Kidney (tissue), 14 donors: Measurements from ENCODE around the gene CUX1. TPM values are rescaled to one million over a fixed set of nuclear protein-coding genes. Genes with fewer than 3 reads are reported as not detected.
A peak's percentile ranks its signal among the peaks of the same experiment; 100 is the strongest.
"Not testable (repeated sequence)": the region's sequence is repeated elsewhere in the genome, so short reads cannot be mapped to it uniquely, and the experiment has no call there.

Experiments
- DNase-seq, 5 donors: peaks; one replicate each; pipeline ENCODE4 v3.0.0-alpha.2; 2013 to 2020
- FAIRE-seq: peaks from 2 replicates; lab custom pipeline; 2012; peaks lifted over from hg19 to GRCh38; lab: Jason Lieb, UNC
- H3K27ac ChIP-seq, 2 donors: one replicate each; pipeline ENCODE4 v1.7.0; 2013; ENCODE audit warnings: low read depth in 2 of 2, low read length in 2 of 2, inconsistent platforms in 1 of 2
- H3K27me3 ChIP-seq: one replicate; pipeline ENCODE4 v1.7.1; 2013; ENCODE audit warnings: low read length, inconsistent platforms; ENCODE audit not compliant: control insufficient read depth, insufficient read depth
- H3K36me3 ChIP-seq, 3 donors: one replicate each; pipeline versions ENCODE4 v1.7.0 to v1.7.1; 2013; ENCODE audit warnings: low read length in 3 of 3, control low read depth in 1 of 3, inconsistent platforms in 1 of 3; ENCODE audit not compliant: insufficient read depth in 3 of 3, control insufficient read depth in 2 of 3
- H3K4me1 ChIP-seq, 3 donors: one replicate each; pipeline versions ENCODE4 v1.7.0 to v1.7.1; 2013; ENCODE audit warnings: low read length in 3 of 3, inconsistent platforms in 1 of 3, low read depth in 1 of 3; ENCODE audit not compliant: control insufficient read depth in 2 of 3, insufficient read depth in 2 of 3
- H3K4me3 ChIP-seq, 3 donors: one replicate each; pipeline versions ENCODE4 v1.7.0 to v1.8.1; 2013; ENCODE audit warnings: low read length in 3 of 3, control low read depth in 1 of 3, inconsistent platforms in 1 of 3
- H3K9ac ChIP-seq, 3 donors: one replicate each; pipeline versions ENCODE4 v1.7.0 to v1.7.1; 2013; ENCODE audit warnings: low read length in 3 of 3, control low read depth in 1 of 3, inconsistent platforms in 1 of 3
- H3K9me3 ChIP-seq, 3 donors: one replicate each; pipeline versions ENCODE4 v1.7.0 to v1.7.1; 2013; ENCODE audit warnings: low read length in 3 of 3, control low read depth in 1 of 3, inconsistent platforms in 1 of 3; ENCODE audit not compliant: control insufficient read depth in 2 of 3, insufficient read depth in 1 of 3
- CTCF ChIP-seq: IDR thresholded peaks from 3 replicates; pipeline ENCODE4 v1.5.1; 2012; ENCODE audit warnings: mild to moderate bottlenecking, moderate library complexity, borderline replicate concordance; ENCODE audit not compliant: insufficient read depth; ENCODE audit errors: extremely low read depth
- intact Hi-C: fragments of 100-400 bp; cut with DNase I; formaldehyde crosslinking; loops from one replicate; pipeline ENCODE4 v1.11.1; 2022
- polyA plus RNA-seq: library from polyadenylated mRNA; stranded (reverse); fragments of 350-450 nt; fragmentation: Illumina TruSeq; extraction: RNeasy Lipid Tissue Mini Kit (QIAGEN cat#74804); gene quantifications from one replicate; pipeline ENCODE4 v1.2.3, GENCODE V29; 2014; ENCODE audit warnings: low read depth, low replicate concordance; ENCODE audit not compliant: insufficient read depth
- total RNA-seq: library from RNA; stranded (reverse); fragmentation: NEBNext Ultra II Directional; extraction: Animal tissue kit (Norgen Biotek cat#: 25700); gene quantifications from one replicate; pipeline ENCODE4 v1.2.1, GENCODE V29; 2021
- donor health status: control.
- donor health status: control.
- donor health status: control.
- donor health status: control.
- donor health status: control.
- donor health status: DM: yes; HTN: yes; CAD: no.
- donor health status: Normal renal cell carcinoma (clear cell type).

Gene CUX1
- total and polyA plus RNA-seq, 2 donors from 2014 or later = 71.4 to 126 TPM

GRCh38 chr7:102140952-102141370, 323.5 kb downstream of the CUX1 start:
- H3K9me3 ChIP-seq = no peaks in the 10 kb centered on the region
- intact Hi-C loops = no loop called here
- DNase-seq (no peak), FAIRE-seq (no peak)
- H3K27ac ChIP-seq = no peak overlapping the region
- TF ChIP-seq CTCF = no peak
- H3K36me3 ChIP-seq = no peaks in the 10 kb centered on the region
- no peak overlapping the region for H3K4me3 ChIP-seq
- no peaks in the 10 kb centered on the region for H3K27me3 ChIP-seq
- peaks cover 0 to under 1% (median 0%) of the 10 kb centered on the region in 3 donors for H3K4me1 ChIP-seq
- H3K9ac ChIP-seq = no peak overlapping the region

GRCh38 chr7:102142433-102142832, 325.0 kb downstream of the CUX1 start:
- FAIRE-seq, H3K27me3 ChIP-seq, H3K4me1 ChIP-seq, H3K27ac ChIP-seq, H3K9ac ChIP-seq, H3K36me3 ChIP-seq, H3K9me3 ChIP-seq, intact Hi-C loops, DNase-seq, H3K4me3 ChIP-seq: not testable (repeated sequence)

- FAIRE-seq (no peak), DNase-seq (peak in 2 of 5 donors; percentile 39 to 88)
- H3K4me1 ChIP-seq = peaks cover 0 to 4% (median 0%) of the 10 kb centered on the region in 3 donors
- intact Hi-C loops = no loop called here
- no peaks in the 10 kb centered on the region for H3K9me3 ChIP-seq
- H3K9ac ChIP-seq = no peak overlapping the region
- peaks cover 0 to 2% (median 0%) of the 10 kb centered on the region in 3 donors for H3K36me3 ChIP-seq
- H3K27me3 ChIP-seq = no peaks in the 10 kb centered on the region
- H3K4me3 ChIP-seq = no peak overlapping the region
- no peak for TF ChIP-seq CTCF
- no peak overlapping the region for H3K27ac ChIP-seq
Observed at GRCh38 chr7:102146122-102146521, 328.7 kb downstream of the CUX1 start.

- DNase-seq (no peak), FAIRE-seq (no peak)
- intact Hi-C loops = no loop called here
- H3K27me3 ChIP-seq = no peaks in the 10 kb centered on the region
- TF ChIP-seq CTCF = no peak
- H3K4me1 ChIP-seq = peaks cover 0 to 4% (median 0%) of the 10 kb centered on the region in 3 donors
- H3K4me3 ChIP-seq = no peak overlapping the region
- H3K27ac ChIP-seq = no peak overlapping the region
- peaks cover 0 to 2% (median 0%) of the 10 kb centered on the region in 3 donors for H3K36me3 ChIP-seq
- no peaks in the 10 kb centered on the region for H3K9me3 ChIP-seq
- no peak overlapping the region for H3K9ac ChIP-seq
Observed at GRCh38 chr7:102147008-102147407, 329.6 kb downstream of the CUX1 start.
